DMS 273 treated with DMSO at 0.1 percent for 48 hours (cell line): Measurements from ENCODE around the gene RNF10.
"Not testable (repeated sequence)": the region's sequence is repeated elsewhere in the genome, so short reads cannot be mapped to it uniquely, and the experiment has no call there.

Source experiments
- DNase-seq: peaks from one replicate; lab custom pipeline; 2025; lab: John Stamatoyannopoulos, UW

Gene RNF10

DNA sequence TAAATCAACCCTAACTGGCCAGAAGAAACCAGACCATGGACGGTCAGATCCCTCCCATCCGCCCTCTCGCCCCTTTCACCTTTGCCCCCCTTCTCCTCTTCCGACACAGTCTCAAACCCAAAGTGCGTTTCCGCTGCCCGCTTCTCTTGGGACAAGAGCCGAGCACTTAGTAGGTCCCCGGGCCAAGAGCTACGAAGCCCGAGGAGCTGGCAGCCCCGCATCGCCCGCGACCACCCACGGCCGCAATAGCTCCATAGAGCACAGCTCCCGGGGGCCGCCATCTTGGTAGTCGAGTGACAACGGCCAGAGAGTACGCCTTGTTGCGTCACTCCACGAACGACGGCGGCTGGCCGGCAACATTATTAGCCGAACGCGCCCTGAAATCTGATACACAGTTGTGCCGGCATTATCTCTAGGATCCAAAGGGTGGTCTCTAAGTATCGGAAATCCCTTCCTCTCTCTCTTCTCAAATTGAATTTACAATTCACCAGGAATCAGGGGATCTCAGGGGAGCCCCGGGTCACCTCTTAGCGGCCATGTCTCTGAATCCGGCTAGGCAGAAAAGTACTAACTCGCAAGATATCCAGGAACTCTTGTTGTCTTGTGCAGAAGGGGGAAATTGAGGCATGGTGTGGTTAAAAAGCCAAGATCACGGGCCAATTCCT is 5.2 kb upstream of the RNF10 start, which contains the start of gene COQ5:
Gene COQ5 (minus strand): TSS at position 298 of the 665 bp plus-strand sequence. CDS start 17 bp downstream, at position 281.
- DNase-seq: peak; percentile 70

DNA sequence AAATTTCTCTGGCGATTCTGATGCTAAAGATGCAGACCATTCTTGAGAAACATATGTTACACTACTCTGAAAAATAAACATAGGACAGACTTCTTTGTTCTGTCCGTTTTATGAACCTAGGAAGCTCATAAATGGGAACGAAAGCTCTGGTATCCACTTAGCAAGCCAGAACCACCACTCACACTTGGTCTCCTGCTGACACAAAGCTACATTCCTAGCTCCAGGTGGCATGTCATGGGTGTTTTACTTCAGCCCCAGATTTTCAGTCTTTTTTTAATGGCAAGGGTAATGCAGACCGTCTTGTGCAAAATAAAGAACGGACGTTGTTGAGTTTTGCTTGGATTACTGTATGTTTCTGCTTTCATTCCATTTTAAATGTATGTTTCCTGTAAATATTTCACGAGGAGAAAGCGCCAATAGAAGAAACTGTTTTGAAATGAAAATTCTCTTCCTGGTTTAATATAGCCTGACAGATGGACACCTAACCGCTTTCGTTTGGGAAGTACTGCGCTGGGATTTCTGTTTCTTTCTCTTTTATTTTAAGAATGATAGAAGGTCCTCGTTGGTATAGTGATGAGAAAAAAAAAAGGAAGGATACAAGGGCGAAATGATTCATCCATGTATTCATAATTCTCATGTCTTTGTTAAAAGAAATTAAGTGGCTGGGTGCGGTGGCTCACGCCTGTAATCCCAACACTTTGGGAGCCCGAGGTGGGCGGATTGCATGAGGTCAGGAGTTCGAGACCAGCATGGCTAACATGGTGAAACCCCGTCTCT is 4.3 kb upstream of the RNF10 start:
- DNase-seq: peak; percentile 55

DNA sequence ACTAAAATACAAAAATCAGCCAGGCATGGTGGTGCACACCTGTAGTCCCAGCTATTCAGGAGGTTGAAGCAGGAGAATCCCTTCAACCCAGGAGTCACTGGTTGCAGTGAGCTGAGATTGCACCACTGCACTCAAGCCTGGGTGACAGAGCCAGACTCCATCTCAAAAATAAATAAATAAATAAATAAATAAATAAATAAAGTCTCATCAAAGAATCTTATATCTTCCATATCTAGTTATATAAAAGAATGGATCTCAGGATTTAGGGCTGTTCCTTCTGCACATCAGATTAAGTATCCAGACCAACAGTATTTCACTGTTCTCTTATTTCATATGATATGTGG is 3.8 kb upstream of the RNF10 start:
- not testable (repeated sequence) for DNase-seq

DNA sequence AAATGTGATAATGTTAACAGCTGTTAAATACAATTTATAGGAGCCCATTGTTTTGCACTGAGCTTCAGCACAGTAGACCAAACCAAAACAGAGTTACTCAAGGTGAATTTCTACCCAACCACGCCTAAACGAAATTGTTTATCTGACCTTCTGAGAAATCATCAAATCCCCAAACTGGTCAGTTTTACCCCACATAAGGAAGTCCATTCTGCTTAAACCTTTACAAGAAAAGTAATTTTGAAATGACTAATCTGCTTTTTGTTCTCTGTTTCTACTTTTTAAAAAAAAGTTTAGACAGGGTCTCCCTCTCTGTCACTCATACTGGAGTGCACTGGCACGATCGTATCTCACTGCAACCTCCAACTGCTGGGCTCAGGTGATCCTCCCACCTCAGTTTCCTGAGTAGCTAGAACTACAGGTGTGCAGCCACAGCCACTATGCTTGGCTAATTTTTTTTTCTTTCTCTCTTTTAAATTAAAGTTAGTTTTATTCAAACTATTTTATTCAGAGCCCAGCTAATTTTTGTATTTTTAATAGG is 1.4 kb upstream of the RNF10 start:
- no peak for DNase-seq

DNA sequence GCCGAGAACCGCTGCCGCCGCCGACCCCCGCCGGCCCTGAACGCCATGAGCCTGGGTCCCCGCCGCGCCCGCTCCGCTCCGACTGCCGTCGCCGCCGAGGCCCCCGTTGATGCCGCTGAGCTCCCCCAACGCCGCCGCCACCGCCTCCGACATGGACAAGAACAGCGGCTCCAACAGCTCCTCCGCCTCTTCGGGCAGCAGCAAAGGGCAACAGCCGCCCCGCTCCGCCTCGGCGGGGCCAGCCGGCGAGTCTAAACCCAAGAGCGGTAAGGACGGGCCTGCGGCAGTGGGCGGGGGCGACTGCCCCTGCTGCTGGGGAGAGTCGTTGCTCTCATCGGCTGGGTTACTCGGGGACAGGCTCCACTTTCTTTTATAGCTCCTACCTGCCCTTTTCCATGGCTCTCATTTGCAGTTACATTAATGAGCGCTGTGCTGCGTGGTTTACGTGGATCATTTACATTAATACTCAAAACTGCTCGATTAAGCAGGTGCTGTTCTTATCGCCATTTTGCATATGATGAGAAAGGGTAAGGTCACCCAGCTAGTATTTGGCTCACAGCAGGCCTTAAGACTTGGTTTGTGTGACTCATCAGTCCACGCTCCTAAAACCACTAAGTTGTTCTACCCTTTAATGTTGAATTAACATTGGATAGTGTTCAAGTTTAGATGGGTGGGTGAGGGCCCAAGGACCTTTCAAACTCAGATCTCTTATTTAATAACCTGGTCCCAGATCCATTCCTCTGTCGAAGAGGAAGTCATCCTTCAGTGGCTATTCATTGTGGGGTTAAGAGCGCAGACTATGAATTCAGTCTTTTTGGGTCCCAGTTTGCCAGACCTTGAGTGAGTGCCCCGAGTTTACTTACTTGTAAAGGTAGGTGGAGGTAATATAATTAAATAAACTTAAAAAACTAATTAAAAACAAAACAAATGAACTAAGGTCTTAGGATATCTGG is 823 bp downstream of the RNF10 start:
- DNase-seq: no peak

DNA sequence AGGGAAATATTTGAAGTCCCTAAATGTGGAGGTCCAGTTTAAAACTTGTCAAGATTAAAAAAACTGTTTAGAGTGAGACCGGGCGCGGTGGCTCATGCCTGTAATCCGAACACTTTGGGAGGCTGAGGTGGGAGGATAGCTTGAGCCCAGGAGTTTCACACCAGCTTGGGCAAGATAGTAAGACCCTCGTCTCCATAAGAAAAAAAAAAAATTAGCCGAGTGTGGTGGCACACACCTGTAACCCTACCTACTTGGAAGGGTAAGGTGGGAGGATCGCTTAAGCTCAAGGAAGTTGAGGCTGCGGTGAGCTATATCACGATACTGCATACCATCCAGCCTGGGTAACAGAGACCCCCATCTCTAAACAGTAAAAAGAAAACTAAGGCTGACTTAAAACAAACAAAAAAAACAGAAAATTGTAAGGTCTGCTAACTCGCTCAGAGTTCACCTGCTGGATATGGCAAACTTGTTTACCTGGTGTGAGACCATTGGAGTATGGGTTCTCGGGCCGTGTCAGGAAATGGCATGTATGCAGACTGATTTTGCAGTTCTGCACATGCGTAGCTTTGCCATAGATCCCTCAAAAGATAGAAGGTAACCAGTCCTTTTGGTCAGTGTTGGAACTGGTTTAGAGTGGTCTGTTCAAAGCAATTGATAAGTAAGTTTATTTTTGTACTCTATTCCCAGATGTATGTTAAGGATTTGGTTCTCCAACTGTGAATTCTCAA is 2.1 kb downstream of the RNF10 start:
- no peak for DNase-seq

DNA sequence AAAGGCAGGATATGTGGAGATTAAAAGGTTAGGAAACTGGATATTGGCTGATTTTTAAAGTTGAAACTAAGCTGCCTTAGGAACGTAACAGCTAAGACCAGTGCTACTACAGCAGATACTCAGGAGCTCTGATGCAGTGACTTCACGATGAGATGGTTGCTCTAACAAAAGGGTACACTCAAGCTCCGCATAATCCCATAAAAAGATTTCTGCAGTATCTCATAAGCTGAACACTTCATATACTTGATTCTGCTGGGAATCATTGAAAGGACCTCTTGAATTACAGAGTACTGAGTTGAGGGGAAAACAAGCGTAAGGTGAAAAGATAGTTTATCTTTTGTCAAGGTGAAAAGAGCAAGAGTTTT is 3.7 kb downstream of the RNF10 start:
- no peak for DNase-seq

DNA sequence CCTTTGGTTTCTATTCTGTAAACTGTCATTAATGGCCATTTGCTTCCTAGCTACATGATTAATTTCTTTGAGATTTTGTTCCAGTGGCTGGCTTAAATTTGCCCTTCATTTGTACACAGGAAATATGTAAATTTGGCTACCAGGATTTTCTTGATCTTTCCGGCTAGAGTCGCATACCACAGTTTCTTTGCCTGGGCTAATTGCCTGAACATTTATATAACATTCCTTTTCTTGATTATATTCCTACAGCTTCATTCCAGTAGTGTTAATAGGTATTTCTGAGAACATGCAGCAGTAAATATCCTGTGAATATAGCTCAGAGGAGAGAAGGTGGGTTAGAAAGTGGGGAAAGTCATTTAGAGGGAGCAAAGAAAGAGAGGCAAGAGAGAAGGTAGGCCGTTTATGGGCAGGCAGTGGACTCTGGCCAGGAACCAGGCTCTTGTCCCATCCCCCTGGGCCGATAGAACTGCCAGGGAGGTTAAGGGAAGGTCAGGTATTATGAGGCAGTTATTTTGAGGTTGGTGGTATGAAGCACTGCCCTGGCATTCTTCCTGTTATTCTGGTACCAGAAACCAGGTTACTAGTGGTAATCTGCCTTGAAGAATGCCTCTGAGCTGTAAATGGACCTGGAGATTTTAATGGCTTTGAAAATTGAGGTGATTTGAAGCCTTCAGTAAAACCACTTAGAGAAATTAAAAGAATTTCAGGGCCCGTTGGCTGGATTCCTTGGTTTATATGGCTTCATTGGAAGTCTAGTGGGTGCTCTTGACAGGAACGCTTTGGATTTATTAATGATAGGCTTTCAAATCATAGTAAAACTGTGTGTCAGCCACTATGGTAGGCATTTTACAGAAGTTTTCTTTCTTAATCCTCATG is 4.4 kb downstream of the RNF10 start:
- DNase-seq: no peak

DNA sequence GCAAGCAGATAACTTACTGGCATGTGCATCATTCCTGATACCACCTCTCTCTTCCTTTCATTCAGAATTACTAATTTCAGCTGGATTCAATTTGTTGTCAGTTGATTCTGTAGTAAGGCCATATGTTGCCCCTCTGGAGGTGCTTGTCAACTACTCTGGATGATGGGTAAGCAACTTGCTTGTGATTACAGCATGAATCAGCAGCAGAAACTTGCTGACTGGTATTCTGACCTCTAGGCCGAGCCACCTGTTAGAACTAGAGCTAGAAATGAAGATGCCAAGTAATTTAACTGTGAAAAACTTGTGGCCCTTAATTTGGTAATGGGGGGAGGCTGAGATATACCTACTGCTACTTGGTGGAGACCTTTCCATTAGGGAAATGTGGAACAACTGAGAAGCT is 5.1 kb downstream of the RNF10 start:
- DNase-seq: no peak

DNA sequence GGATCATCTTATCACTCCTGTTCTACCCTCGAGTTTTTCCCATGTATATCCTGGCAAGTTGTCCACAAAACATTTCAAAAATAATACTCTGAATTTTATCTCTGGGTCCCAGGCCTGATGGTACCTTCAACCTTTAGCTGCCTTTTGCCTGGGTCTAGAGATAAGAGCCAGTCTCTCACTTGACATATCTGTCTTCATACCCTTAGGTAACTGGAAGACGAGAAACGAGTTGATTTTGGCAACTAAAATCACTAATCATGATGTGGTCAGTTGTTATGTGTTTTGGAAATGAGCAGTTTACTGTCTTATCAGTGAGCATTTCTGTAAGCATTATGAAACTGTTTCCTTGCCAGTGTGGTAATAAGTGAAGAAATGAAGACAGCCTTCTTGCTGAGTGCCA is 6.3 kb downstream of the RNF10 start:
- DNase-seq: no peak

DNA sequence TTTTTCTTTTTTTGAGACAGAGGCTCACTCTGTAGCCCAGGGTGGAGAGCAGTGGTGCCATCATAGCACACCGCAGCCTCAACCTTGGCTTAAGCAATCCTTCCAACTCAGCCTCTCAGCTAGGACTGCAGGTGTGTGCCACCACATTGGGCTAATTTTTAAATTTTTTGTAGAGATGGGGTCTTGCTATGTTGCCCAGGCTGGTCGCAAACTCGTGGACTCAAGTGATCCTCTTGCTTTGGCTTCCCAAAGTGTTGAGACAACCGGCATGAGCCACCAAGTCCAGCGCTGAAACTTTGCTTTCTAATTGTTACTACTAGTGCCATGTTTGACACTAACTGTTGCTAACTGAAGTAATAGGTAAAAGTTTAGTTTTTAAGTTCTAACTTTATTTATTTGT is 8.0 kb downstream of the RNF10 start:
- DNase-seq: no peak

DNA sequence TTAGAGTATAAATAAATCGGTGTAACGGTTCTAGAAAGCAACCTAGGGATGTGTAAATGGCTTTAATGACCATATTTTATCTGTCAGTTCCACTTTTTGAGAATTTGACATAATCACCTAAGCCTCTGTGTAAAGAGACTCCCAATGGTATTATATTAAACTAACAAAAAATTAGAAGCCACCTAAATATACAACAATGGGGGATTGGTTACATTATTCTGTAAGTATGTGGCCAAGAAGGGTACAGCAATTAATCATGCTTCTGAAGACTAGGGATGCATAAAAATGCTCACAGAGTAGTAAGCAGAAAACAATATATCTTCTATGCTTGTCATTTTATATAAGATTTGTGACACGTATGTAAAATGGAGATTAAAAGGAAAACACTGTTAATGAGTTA is 10.5 kb downstream of the RNF10 start:
- no peak for DNase-seq

DNA sequence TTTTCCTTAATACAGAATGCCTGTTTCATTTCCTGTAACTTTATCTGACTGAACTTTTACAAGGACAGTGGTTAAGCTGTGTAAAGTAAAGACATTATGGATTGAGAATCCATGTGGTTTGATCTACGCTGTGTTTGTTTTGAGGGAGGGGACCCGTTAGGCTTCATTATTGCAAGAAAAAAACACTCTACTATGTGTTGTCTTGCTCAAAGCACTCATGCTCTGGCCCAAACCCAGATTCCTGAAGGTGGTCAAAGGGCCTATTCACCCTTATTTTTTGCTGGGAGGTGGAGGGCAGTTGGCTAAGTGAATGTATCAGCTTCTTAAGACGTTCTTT is 11.9 kb downstream of the RNF10 start:
- DNase-seq: no peak

DNA sequence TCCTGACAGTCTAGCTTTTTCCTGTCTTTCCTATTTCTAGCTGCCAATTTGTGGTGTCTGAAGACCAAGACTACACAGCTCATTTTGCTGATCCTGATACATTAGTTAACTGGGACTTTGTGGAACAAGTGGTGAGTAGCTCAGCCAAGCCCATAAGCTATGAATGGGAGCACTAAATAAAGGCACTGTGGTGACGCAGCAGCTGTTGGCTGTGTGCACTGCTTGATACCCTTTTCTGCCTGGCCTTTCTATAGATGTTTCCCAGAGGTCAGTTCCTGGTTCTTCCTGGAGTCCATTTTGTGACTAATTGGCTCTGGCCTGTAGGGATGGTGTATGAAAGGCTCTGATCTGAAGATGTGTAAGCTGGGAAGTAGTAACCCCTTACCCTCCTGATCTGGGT is 20.5 kb downstream of the RNF10 start:
- no peak for DNase-seq

DNA sequence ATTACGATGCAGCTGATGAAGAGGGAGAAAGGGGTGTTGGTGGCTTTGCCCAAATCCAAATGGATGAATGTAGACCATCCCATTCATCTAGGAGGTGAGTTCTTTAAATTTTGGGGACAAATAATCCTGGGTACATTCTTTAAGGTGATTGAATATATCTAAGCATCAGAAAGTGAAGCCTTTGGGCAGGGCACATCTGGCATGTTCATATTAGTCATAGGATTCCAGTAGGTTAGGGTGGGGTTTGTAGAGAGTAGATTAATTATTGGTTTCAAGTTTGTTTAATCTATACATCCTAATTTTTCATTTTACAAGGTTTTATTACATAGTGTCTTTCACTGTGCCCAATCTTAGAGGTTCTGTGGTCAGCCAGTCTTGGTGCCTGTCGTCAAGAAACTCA is 23.4 kb downstream of the RNF10 start:
- no peak for DNase-seq

DNA sequence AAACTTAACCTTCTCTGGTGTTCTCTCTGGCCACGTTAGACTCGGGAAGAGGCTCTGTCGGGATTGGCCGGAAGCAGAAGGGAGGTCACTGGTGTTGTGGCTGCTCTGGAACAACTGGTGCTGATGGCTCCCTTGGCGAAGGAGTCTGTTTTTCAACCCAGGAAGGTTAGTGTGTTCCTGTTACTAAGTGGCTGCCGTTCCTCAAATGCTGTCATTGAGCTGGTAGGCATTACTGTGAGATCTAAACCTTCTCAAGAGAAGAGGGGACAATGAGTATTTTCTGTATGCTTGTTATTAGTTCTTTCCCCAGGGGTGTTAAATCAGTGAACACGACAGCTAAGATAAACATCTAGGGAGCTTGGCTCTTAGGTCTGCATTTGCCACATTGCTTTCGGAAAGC is 28.8 kb downstream of the RNF10 start:
- DNase-seq: no peak

DNA sequence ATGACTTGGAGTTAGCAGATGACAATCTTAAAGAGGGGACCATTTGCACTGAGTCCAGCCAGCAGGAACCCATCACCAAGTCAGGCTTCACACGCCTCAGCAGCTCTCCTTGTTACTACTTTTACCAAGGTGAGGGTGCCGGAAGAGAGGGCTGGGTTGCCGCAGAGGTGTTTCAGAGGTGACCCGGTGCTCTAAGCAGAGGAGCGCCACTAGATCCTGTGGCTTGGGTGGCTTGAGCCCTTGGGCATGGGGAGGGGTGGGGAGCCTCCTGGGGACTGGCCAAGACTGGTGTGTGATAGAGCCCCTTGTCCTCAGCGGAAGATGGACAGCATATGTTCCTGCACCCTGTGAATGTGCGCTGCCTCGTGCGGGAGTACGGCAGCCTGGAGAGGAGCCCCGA is 29.3 kb downstream of the RNF10 start:
- no peak for DNase-seq

DNA sequence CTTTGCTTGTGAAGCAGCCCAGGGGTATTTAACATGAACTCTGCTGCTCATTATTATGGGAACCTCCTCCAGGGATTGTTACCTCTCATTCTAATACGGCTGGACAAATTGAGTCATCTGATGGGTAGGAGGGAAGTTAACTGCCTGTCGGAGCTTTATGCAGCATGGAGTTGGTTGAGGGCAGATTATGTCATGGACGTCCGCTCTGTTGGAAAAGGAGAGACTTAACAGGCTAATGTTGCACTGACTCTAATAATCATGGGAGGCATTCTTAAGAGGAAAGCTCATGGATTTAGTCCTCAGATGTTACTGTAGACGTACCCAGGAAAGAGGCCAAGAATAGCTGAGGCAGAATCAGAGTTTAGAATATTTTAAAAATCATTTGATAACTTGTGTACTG is 37.1 kb downstream of the RNF10 start:
- DNase-seq: no peak

DNA sequence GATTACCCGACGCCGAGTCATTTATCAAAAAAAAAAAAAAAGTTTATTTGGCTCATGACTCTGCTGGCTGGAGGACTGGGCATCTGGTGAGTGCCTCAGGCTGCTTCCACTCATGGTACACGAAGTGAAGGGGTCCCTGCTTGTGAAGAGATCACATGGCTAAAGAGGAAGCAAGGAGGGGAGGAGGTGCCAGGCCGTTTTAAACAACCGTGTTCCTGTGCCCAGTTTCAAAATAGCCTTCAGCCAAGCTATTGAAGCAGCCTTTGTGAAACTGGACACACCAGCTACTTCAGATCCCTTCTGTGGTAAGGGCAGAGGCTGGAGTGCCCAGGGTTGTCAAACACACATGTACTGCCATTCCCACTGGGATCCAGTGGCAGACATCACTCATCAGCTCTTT is 39.4 kb downstream of the RNF10 start:
- DNase-seq: no peak

DNA sequence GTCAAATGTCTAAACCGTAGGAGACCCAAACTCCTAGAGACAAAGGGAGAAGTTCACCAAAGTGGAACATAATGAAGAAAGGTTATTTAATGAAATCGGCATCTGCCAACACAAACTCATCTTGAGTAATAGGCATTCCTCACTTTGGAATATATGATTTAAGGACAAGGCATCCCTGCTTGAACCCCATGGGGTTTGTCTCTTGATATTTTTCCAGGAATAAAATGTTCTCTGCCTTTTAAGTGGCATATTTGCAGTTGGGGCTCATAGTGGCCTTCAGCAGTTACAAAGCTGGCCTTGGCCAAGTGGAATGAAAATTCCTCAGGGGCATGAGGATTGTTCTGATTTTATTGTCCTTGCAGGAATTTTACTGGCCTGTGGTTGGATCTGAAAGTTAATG is 40.0 kb downstream of the RNF10 start:
- DNase-seq: no peak

DNA sequence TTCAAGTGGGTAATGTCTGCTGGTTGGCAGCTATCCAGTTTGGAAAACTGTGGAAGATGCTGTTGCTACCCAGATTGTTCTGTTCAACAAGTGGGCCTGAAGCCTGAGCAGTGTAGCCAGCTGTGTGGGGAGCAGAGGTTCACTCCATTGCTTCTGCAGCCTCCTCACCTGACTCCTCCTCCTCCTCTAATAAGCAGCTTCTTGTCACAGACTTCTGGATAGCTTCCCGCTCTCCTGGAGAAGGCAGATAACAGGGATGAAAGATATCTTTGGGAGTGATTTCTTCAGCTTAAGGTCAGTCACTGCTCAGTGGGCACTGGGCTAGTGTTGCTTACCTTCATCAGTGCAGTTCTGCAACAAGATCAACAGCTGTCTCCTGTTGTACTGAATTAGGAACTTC is 45.0 kb downstream of the RNF10 start:
- DNase-seq: no peak
